NCI-H2196 treated with DMSO at 0.1 percent for 48 hours (cell line): Measurements from ENCODE around the gene EMCN.
"Not testable (repeated sequence)": the region's sequence is repeated elsewhere in the genome, so short reads cannot be mapped to it uniquely, and the experiment has no call there.

Experiments used
- DNase-seq: peaks from one replicate; lab custom pipeline; 2025; ENCODE audit not compliant: unreplicated experiment; lab: John Stamatoyannopoulos, UW

EMCN gene

GRCh38 chr4:100386270-100386669 lies 131.6 kb downstream of the EMCN start:
- DNase-seq = no peak

- DNase-seq = not testable (repeated sequence)
These were observed 137.4 kb downstream of the EMCN start for GRCh38 chr4:100380401-100380800.

GRCh38 chr4:100379583-100380105 lies 138.2 kb downstream of the EMCN start:
- no peak for DNase-seq

- no peak for DNase-seq
These were observed 145.4 kb downstream of the EMCN start for GRCh38 chr4:100372432-100372831.

- no peak for DNase-seq
These were observed 148.0 kb downstream of the EMCN start for GRCh38 chr4:100369871-100370270.

- no peak for DNase-seq
These were observed 150.4 kb downstream of the EMCN start for GRCh38 chr4:100367451-100367850.

- DNase-seq = no peak
These were observed 151.6 kb downstream of the EMCN start for GRCh38 chr4:100366213-100366612.

GRCh38 chr4:100362366-100362765 lies 155.5 kb downstream of the EMCN start:
- no peak for DNase-seq

GRCh38 chr4:100361336-100361735 lies 156.5 kb downstream of the EMCN start:
- DNase-seq = no peak

GRCh38 chr4:100360211-100360610 lies 157.6 kb downstream of the EMCN start:
- no peak for DNase-seq

- DNase-seq = no peak
These were observed 158.4 kb downstream of the EMCN start for GRCh38 chr4:100359441-100359840.

GRCh38 chr4:100357542-100357941 lies 160.3 kb downstream of the EMCN start:
- DNase-seq = no peak

GRCh38 chr4:100356172-100356571 lies 161.7 kb downstream of the EMCN start:
- no peak for DNase-seq

GRCh38 chr4:100352352-100352751 lies 165.5 kb downstream of the EMCN start:
- not testable (repeated sequence) for DNase-seq

- no peak for DNase-seq
These were observed 169.3 kb downstream of the EMCN start for GRCh38 chr4:100348473-100348872.

GRCh38 chr4:100347241-100347640 lies 170.6 kb downstream of the EMCN start:
- no peak for DNase-seq

- no peak for DNase-seq
These were observed 172.2 kb downstream of the EMCN start for GRCh38 chr4:100345585-100345984.
